Activated T-cell treated with anti-CD3 and anti-CD28 coated beads for 48 hours (primary cell): ENCODE data around the gene SCGB2A2.

ENCODE experiments used
- DNase-seq: peaks from one replicate; pipeline ENCODE4 v3.0.0-alpha.2; 2020; ENCODE audit warnings: low read depth

Gene SCGB2A2

DNA sequence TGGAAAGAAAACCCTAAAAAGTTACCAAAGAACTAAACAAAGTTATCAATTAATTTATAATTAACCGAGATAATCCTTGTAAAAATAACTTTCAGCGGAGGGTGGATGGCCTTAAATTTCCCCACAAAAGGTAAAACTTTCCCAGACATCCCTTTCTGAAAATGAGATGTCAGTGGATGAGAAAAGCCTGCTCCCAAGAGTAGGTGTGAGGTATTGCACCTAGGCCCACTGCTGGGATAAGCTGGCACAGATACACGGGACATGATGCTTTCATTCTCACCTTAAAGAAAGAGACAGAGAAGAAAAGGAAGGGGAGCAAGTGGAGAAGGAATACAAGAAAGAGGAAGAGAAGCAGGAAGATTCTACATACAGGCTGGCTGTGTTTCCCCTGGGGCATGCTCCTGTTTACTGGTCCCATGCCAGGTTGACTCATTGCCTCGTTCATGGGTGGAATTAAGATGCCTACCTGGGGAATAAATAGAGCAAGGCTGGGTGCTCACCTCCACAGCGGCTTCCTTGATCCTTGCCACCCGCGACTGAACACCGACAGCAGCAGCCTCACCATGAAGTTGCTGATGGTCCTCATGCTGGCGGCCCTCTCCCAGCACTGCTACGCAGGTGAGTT lies at the start of gene SCGB2A2:
Gene SCGB2A2 (plus strand): TSS at position 505 of the 625 bp plus-strand sequence. CDS start 59 bp downstream, at position 564.
- DNase-seq, result no peak

- DNase-seq, result no peak
Measured at GRCh38 chr11:62221498-62221897, 48.5 kb upstream of the SCGB2A2 start.

- no peak for DNase-seq
Measured at GRCh38 chr11:62223095-62223494, 46.9 kb upstream of the SCGB2A2 start.

- DNase-seq, result no peak
Measured at GRCh38 chr11:62233730-62234129, 36.2 kb upstream of the SCGB2A2 start.

- no peak for DNase-seq
Measured at GRCh38 chr11:62236187-62236586, 33.8 kb upstream of the SCGB2A2 start.

DNA sequence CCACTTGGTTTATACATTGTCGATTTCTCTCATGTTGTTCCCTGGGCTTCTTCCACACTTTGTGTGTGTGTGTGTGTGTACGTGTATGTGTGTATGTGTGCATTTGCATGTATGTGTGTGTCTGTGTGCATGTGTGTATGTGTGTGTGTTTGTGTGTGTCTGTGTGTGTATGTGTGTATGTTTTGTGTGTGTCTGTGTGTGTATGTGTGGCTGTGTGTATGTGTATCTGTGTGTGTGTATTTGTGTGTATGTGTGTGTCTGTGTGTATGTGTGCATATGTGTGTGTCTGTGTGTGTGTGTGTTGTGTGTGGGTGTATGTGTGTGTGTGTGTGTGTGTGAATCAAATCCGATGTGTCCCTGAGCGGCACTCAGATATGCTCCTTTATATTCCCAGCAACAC lies 32.5 kb upstream of the SCGB2A2 start:
- DNase-seq, result no peak

DNA sequence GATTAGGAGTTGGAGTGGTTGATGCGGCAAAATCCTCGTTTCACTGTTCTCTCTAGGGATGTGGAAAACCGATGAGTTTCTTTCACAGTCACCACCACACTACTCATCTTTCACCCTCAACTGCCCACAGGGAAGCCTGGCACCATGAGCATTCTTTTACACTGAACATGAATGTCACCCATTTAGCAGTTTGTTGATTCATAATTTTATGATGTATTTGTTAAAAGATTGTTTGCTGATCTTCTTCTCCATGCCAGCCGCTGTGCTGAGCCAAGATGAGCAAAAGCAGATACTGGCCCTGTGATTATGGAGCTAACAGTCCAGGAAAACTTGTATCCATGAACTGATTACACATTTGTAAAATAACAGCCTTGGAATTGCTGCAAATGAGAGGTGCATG lies 31.8 kb upstream of the SCGB2A2 start:
- no peak for DNase-seq

- no peak for DNase-seq
Measured at GRCh38 chr11:62241095-62241494, 28.9 kb upstream of the SCGB2A2 start.

- DNase-seq, result no peak
Measured at GRCh38 chr11:62242021-62242420, 27.9 kb upstream of the SCGB2A2 start, which contains the start of gene SCGB1D2. Gene SCGB1D2, plus strand, starts transcription at chr11:62242239. Its CDS starts 69 bp downstream, at chr11:62242308.

DNA sequence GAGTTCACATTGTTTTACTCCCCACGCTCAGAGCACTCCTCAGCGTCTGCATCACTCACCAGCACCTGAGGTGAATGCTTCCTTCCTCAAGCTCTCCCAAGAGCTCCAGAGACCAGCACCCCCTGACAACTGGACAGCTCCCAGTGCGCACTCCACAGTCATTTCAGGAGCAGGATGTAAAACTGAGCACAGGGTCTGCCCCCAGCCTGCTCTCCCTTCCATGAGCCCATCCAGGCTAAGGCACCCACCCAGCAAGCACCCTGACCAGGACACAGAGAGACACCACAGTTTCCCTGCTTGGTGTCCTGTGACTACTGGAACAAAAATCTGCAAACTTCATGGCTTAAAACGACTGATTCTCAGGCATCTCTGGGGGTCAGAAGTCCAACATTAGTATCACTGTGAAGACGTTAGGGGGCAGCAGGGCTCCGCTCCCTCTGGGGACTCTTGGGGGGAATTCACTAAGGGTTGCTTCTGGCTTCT lies 24.6 kb upstream of the SCGB2A2 start:
- DNase-seq, result no peak

DNA sequence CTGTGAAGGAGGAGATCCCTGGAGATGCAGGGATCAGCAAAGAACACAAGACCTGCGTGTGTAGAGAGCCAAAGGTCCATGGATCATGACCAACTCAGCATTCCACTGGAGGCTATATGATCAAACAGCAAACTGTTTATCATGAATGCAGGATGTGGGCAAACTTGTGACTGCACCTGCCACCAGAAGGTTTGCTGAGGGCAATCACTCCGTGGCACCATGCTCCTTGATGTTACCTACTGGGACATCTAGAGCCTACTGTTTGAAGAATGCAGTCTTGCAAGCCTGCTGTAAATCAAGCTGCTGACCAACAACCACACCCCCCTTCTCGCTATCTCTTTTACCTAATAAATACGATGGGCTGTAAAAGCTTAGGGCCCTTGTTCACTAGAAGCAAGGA lies 18.3 kb upstream of the SCGB2A2 start:
- DNase-seq, result no peak

GRCh38 chr11:62253999-62254542 lies 15.9 kb upstream of the SCGB2A2 start:
- no peak for DNase-seq

GRCh38 chr11:62256281-62256680 lies 13.7 kb upstream of the SCGB2A2 start:
- DNase-seq, result no peak

DNA sequence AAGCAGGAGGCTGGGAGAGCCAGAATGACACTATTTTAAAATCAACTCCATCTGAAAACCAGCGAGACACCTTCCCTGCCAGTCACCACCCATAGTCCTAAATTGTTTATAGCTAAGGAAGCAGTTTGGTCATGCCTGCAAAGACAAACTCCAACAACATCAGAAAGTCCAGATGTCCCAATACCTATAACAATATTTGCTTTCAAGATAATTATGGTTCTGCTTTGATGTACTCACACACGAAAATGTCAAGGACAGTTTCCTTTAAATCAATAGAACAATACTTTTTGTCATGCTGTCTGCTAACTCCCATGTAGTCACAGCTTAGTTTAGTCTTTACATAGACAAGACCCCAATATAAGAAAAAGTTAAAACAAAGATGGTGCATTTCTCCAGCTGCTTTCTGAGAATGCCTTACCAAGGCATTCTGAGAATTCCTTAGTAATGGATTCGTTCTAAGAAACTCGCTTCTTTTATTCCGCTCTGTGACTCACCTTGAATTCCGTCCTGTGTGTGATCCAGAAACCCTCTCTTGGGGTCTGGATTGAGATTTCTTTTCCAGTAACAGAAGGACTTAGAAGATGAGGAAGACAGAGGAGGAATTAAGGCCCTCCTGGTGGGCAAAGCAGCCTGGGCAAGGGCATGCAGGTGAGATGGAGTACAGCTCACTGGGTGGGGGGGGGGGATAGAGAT lies 9.6 kb upstream of the SCGB2A2 start:
- no peak for DNase-seq

GRCh38 chr11:62264004-62264403 lies 6.0 kb upstream of the SCGB2A2 start:
- no peak for DNase-seq

- peak; percentile 14 for DNase-seq
Measured at GRCh38 chr11:62266558-62266957, 3.4 kb upstream of the SCGB2A2 start.

- no peak for DNase-seq
Measured at GRCh38 chr11:62267050-62267449, 2.9 kb upstream of the SCGB2A2 start.

GRCh38 chr11:62267576-62267975 lies 2.4 kb upstream of the SCGB2A2 start:
- no peak for DNase-seq

DNA sequence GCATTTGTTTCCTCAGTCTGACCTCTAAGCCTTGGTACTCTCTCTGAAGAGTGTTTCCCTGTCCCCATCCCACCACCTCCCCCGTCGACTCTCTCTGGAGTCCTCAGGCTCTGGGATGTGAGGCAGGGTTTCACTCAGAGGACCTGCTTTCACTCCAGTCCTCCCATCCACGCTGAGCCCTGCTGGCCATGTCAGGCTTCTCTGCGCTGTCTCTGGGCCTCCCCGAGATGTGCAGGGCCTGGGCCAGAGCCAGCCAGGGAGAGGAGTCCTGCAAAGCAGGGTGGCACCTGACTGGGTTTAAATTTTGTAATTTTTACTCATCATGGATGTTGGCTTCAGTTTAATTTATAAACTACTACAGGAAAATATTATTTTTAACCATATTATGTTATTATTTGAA lies 3.3 kb downstream of the SCGB2A2 start:
- DNase-seq, result no peak

GRCh38 chr11:62273789-62274275 lies 3.9 kb downstream of the SCGB2A2 start:
- DNase-seq, result no peak

- no peak for DNase-seq
Measured at GRCh38 chr11:62280452-62280851, 10.5 kb downstream of the SCGB2A2 start.

DNA sequence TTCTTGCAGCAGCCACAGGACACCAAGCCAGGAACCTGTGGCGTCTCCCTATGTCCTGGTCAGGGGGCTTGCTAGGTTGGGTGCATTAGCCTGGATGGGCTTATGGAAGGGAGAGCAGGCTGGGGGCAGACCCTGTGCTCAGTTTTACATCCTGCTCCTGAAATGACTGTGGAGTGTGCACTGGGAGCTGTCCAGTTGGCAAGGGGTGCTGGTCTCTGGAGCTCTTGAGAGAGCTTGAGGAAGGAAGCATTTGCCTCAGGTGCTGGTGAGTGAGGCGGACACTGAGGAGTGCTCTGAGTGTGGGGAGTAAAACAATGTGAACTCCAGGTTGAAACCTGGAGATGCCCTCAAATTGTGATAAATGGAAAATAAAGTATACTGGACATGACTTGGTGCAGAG lies 25.5 kb downstream of the SCGB2A2 start:
- DNase-seq, result no peak

- DNase-seq, result no peak
Measured at GRCh38 chr11:62298975-62299374, 29.0 kb downstream of the SCGB2A2 start, which contains the start of gene SCGB1D4. Gene SCGB1D4, minus strand, starts transcription at chr11:62299075. Its CDS starts 65 bp downstream, at chr11:62299010.
